ENCODE measurements around the gene PPIF. TPM values are rescaled to one million over a fixed set of nuclear protein-coding genes. Genes with fewer than 3 reads are reported as not detected.

PPIF gene
- total and polyA plus RNA-seq, 2 of the 4 experiments (the other 2 are of a cell fraction), result 29.2 to 130 TPM

DNA sequence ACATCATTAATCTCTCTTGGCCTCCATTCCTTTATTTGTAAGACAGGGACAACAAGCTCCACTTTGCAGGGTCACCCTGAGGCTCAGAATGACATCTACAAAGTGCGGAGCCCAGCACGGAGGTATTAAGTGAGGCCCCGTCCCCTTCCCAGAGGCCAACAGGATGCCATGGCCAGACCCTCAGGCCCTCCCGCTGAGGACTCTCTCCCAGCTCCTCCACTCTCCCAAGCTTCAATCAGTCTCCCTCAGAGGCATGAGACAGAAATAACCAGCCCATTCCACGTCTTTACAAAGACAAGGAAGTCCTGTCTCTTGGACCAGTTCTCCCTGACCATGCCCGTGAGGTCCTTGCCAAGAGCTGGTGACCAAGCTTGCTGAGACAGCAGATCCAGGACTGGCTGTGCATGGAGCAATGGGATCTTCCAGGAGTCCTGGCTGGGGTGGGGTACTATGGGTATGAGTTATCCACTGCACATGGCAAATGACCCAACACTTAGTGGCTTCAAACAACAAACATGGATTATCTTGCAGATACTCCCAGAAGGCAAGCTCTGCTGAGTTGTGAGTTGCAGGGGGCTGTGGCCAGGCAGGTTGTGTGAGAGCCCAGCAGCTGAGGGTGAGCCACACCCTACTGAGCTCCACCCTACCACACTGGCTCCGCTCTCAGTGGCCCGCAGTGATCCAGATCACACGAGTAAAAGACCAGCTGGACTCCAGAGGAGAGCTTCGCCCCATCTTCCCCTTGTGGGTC is 4.3 kb upstream of the PPIF start:
- peak overlapping the region; percentile 0 for H2AFZ ChIP-seq (replicated peaks; ENCODE audit: low read length, poor library complexity)
- ATAC-seq (ENCODE audit: low read depth), result no peak
- no peak overlapping the region for H2BK5ac ChIP-seq (ENCODE audit: low read depth, low read length, poor library complexity, severe bottlenecking)
- DNase-seq, result peak; percentile 29
- no peak overlapping the region for H4K91ac ChIP-seq (ENCODE audit: insufficient read depth, low read depth, low read length)
- H3K4ac ChIP-seq (ENCODE audit: low read depth, low read length), result peak overlapping the region; percentile 9; the same call in 1 of the 2 replicates
- no peaks in the 10 kb centered on the region for H3K9me3 ChIP-seq (ENCODE audit: control insufficient read depth, insufficient read depth, low read length)
- no peak overlapping the region for H3K27ac ChIP-seq (ENCODE audit: insufficient read depth, low read length)
- intact Hi-C loops (cut with micrococcal nuclease) (no loop called here), in situ Hi-C loops (cut with MboI; ENCODE audit: low sequenced_read_pairs) (no loop called here), dilution Hi-C loops (cut with HindIII; ENCODE audit: low sequenced_read_pairs, unreplicated experiment) (no loop called here)
- H4K20me1 ChIP-seq (ENCODE audit: insufficient read depth, low read length), result no peaks in the 10 kb centered on the region
- H3K9ac ChIP-seq (ENCODE audit: low read depth, low read length), result no peak overlapping the region
- no peak overlapping the region; the same call in 1 of the 2 replicates for H3K14ac ChIP-seq (replicated peaks; ENCODE audit: low read depth, low read length)
- POLR2A ChIA-PET (ENCODE audit: unreplicated experiment), result no interaction called here
- no peak overlapping the region for H3K4me2 ChIP-seq (ENCODE audit: low read depth, low read length)
- peaks cover 2% of the 10 kb centered on the region for H3K4me1 ChIP-seq (ENCODE audit: control insufficient read depth, insufficient read depth, low read length)
- 83% methylated on average over 1 of the region's 10 CpGs; no CpG with 5 or more reads in 1 of the 2 experiments for WGBS, 2 experiments (ENCODE audit: extremely low coverage in 2 of 2, insufficient read length in 1 of 2)
- no peak overlapping the region for H2AK9ac ChIP-seq (replicated peaks; ENCODE audit: low read depth, low read length, poor library complexity)
- 0 out of 2 replicates have a peak, but pooled peaks cover 4% of the 10 kb centered on the region for H3K9me1 ChIP-seq (ENCODE audit: insufficient read depth, low read length)
- H3K23ac ChIP-seq (ENCODE audit: low read depth, low read length), result no peak overlapping the region
- H2BK120ac ChIP-seq (ENCODE audit: low read depth, low read length), result no peak overlapping the region
- H3K18ac ChIP-seq (ENCODE audit: low read depth, low read length), result no peak overlapping the region
- H2BK20ac ChIP-seq (ENCODE audit: low read depth, low read length), result no peak overlapping the region
- peak overlapping the region; percentile 20; the same call in 1 of the 2 replicates for H2AK5ac ChIP-seq (ENCODE audit: low read depth, low read length)
- no peak overlapping the region for H3K4me3 ChIP-seq (ENCODE audit: insufficient read depth, low read depth, low read length)
- H3K36me3 ChIP-seq (ENCODE audit: control insufficient read depth, insufficient read depth, low read length), result no peaks in the 10 kb centered on the region
- CTCF ChIA-PET, result no interaction called here
- H4K8ac ChIP-seq (ENCODE audit: low read depth in 2 of 2, low read length in 2 of 2), result no peak overlapping the region
- BruUV-seq (replicated peaks), result no TSS peak
- H3K27me3 ChIP-seq (ENCODE audit: control insufficient read depth, insufficient read depth, low read length), result no peaks in the 10 kb centered on the region
- H3K79me1 ChIP-seq (ENCODE audit: low read depth in 1 of 2, low read length in 2 of 2), result peaks cover 0 to 3% of the 10 kb centered on the region in 2 experiments; a peak in 2 of 4 replicates
- H3K56ac ChIP-seq (ENCODE audit: extremely low read depth, insufficient read depth, low read length), result no peak overlapping the region
- H2BK15ac ChIP-seq (ENCODE audit: low read depth, low read length), result no peak overlapping the region
- TF ChIP-seq, protein P1, sequence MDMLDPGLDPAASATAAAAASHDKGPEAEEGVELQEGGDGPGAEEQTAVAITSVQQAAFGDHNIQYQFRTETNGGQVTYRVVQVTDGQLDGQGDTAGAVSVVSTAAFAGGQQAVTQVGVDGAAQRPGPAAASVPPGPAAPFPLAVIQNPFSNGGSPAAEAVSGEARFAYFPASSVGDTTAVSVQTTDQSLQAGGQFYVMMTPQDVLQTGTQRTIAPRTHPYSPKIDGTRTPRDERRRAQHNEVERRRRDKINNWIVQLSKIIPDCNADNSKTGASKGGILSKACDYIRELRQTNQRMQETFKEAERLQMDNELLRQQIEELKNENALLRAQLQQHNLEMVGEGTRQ (IDR thresholded peaks at IDR 0.05; ENCODE audit: low read depth, low read length), result no peak
- peak; percentile 42; the same call in 1 of the 2 replicates for TF ChIP-seq MAFK (IDR thresholded peaks at IDR 0.05; ENCODE audit: low read depth, low read length)
- no peak overlapping the region for H4K5ac ChIP-seq (ENCODE audit: low read depth, low read length)
